Kidney tubule cell (primary cell): ENCODE measurements around the gene SYTL3.
"Not testable (repeated sequence)": the region's sequence is repeated elsewhere in the genome, so short reads cannot be mapped to it uniquely, and the experiment has no call there.

Source experiments
- DNase-seq: peaks from one replicate; pipeline ENCODE4 v3.0.0-alpha.2; 2018; ENCODE audit warnings: low spot score

SYTL3 gene, protein sequence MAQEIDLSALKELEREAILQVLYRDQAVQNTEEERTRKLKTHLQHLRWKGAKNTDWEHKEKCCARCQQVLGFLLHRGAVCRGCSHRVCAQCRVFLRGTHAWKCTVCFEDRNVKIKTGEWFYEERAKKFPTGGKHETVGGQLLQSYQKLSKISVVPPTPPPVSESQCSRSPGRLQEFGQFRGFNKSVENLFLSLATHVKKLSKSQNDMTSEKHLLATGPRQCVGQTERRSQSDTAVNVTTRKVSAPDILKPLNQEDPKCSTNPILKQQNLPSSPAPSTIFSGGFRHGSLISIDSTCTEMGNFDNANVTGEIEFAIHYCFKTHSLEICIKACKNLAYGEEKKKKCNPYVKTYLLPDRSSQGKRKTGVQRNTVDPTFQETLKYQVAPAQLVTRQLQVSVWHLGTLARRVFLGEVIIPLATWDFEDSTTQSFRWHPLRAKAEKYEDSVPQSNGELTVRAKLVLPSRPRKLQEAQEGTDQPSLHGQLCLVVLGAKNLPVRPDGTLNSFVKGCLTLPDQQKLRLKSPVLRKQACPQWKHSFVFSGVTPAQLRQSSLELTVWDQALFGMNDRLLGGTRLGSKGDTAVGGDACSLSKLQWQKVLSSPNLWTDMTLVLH

DNA sequence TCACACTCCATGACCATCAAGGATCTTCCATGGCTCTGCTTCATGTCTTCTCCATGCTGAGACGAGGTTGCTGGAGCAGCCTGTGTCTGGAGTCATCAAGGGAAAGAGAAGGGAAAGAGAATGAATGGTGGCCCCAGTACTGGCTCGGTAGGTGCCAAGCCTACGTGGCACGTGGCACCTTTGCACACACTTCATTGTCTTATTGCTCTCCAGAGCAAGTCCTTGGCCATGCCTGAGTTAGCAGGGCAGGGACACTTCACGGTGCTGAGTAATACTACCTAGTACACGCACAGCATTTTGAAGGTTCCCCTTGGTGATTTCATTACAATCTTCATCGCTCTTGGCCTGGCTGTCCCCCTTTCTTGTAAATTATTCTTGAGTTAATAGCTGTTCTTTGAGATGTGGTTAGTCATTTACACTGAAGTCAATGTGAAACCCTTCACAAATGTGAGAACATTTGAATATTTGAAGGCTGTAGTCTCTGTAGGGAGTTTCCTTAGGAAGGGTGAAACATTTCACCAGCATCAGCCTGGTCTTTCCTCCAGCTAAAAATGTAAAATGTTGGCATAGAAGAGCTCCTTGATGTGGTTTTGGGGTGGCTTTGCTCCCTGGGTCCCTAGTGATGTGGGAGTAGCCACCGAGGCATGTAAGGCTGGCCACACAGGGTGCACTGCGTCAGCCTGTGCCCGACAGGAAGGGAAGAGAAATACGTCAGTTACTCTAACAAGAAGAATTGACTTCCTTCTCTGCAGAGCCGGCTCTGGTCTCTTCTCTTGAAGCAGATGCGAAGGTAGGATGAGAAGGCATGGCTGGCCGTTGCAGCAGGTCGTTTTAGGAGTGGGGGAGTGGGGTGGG, at the start of gene SYTL3:
TSS of gene SYTL3 (plus strand) at position 766 of the 855 bp plus-strand sequence. CDS start 13,215 bp downstream, outside the sequence.
- peak; percentile 99 for DNase-seq

DNA sequence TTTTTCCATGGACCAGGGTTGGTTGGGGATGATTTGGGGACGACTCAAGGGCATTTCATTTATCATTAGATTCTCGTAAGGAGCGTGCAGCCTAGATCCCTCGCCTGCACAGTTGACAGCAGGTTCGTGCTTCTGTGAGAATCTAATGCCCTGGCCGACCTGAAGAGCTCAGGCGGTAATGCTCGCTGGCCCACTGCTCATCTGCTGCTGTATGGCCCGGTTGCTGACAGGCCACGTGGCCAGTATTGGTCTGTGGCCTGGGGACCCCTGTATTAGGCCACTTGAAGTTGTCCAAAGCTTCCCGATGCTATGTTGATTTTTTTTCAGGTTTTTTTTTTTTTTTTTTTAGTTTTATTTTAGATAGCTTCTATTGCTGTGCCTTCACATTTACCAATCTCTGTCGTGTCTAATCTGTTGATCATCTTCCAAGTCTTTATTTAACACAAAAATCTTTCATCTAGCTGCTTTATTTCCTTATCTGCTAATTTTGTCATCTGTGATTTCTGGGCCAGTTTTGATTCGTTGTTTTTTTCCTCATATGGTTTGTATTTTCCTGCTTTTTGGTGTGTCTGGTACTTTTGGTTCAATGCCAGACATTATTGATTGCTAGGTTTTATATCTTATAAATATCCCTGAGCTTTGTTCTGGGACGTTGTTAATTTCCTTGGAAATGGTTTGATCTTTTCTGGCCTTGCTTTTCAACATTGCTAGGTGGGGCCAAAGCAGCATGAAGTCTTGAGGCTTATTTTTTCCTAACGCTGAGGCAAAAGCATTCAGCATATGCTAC, 46.4 kb upstream of the SYTL3 start:
- no peak for DNase-seq

DNA sequence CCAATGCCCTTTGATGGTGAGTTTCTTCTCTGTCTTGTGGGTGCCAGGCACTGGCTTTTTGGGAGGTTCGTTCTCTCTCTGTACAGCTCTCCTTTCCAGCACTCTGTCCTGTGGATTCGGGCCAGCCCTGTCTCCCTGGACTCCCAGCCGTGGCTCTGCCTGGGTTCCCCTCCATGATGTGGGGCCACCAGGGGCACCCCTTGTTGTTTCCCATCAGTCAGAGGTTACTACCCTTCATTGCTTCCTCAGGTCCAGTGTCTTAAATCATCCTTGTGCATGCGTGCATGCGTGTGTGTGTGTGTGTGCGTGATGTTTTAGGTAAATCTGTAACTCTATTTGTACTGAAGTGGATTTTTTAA, 45.8 kb upstream of the SYTL3 start:
- DNase-seq: no peak

DNA sequence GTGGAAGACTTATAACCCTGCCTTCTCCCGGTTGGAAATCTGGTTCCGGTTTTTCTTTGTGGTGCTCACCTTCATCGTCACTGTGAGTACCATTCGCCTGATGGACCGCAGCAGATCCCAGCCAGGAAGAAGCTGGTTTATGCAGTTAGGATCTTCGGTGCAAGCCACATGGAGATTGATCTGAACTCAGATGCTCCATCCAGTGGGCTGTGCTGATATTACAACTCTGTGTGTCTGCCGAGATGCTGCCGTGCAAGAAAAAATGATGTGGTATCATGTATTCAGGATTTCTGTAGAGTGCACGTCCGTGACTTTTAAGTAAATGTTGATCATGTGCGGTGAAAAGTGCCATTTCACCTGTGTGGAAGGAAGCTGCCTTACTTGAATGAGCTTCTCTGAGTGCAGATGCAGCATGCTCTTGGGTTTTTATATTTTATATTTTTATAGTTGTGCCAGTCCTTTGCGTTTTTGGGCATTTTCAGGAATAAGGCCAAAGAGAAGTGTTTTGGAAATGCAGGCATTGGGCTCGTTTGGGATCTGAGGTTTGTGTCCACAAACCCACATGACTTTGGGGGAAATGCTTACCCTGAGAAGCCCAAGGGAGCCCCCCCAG, 44.5 kb upstream of the SYTL3 start:
- peak; percentile 80 for DNase-seq

DNA sequence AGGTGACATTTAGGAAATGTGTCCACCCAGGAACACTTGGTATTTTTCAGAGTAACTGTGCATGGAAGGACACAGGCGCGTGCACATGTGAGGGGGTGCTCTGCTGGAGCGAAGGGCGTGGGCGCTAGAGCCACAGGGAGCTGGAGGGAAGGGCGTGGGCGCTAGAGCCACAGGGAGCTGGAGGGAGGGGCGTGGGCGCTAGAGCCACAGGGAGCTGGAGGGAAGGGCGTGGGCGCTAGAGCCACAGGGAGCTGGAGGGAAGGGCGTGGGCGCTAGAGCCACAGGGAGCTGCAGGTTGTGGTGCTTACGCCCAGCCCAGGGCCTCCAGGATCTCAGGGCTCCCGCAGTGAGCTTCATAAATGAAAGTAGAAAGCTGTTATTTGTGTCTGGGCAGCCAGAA, 43.8 kb upstream of the SYTL3 start:
- not testable (repeated sequence) for DNase-seq

DNA sequence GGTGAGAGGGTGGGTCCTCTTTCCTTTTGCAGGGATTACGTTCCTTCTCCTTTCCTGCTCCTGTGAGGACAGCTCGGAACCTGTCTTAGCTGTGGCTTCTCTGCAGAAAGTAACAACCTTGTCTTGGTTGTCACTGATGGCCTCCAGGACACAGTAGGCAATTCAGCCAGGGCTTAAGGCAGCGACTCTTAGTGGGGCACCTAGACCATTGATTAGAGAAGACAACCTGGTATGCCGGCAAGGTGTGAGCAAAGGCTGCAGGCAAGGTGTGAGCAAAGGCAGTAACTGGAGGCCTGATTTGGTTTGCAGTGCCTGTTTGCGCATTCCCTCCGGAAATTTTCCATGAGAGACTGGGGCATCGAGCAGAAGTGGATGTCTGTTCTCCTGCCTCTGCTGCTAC, 42.9 kb upstream of the SYTL3 start:
- DNase-seq: no peak

DNA sequence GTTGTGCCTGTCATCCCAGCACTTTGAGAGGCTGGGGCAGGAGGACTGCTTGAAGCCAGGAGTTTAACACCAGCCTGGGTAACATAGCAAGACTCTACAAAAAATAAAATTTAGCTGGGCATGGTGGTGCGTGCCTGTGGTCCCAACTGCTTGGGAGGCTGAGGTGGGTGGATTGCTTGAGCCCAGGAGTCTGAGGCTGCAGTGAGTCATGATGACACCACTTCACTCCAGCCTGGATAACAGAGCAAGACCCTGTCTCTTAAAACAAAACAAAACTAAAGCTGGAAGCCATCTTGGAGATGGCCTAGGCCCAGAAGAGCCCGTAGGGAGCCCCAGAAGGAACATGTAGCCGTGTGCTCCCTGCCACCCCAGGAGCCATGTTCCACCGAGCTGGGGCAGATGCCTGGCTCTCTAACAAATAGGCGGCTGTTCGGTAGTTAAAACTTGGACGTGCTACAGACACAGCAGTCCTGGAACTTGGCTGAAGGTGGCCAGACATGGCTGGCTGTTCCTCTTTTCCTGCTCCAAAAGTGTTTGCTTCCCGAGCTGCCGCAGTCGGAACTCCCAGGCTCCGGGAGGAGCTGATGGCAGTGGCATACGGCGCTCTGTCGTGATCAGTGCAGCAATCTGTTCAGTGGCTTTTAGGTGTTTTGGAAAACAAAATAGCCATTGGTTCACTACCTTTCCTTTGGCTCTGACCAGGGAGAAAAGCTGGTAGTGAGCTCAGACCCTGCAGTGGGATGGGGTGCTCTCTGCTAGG, 42.3 kb upstream of the SYTL3 start:
- DNase-seq: no peak

DNA sequence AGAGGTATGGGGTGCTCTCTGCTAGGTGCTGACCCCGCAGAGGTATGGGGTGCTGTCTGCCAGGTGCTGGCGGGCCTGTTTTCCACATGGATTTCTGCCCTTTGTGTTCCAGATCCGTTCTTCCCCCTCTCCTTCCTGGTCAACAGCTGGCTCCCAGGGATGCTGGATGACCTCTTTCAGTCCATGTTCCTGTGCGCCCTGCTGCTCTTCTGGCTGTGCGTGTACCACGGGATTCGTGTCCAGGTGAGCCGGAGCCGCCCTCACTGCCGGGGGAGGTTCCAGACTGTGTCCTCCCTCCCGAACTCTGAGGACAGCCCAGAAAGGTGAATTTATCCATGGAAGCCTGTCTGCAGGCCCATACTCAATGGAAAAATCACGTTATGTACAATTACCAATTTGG, 41.6 kb upstream of the SYTL3 start:
- no peak for DNase-seq

DNA sequence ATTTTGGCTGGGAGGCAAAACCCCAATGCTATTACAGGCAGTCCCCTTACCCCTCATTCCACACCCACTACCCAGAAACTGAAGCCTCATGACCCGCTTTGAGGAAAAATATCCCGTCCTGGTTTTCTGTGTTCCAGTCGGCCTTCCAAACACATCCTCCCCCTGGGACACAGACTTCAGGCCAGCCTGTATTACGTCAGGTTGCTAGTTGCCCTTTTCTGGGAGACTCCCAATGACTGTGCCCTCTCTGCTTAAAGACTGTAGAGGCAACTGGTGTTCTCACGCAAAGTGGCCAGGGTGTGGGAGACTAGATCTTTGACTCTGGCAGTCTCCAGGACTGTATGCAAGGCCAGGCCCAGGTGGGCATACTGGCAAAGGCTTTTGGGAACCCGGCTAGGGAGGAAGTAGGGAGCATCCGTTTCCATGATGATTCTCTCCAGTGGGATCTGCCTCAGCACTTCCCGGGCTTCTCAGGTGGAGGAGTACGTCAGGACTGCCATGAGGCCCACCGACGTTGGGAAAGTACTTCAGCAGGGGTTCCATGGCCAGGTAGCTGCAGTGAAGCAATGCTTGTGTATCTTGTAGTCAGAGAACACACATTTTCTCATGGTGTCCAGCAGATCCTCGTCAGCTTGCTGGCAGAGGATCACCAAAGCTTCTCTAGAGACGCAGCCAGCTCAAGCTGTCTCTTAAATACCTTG, 40.2 kb upstream of the SYTL3 start:
- no peak for DNase-seq

DNA sequence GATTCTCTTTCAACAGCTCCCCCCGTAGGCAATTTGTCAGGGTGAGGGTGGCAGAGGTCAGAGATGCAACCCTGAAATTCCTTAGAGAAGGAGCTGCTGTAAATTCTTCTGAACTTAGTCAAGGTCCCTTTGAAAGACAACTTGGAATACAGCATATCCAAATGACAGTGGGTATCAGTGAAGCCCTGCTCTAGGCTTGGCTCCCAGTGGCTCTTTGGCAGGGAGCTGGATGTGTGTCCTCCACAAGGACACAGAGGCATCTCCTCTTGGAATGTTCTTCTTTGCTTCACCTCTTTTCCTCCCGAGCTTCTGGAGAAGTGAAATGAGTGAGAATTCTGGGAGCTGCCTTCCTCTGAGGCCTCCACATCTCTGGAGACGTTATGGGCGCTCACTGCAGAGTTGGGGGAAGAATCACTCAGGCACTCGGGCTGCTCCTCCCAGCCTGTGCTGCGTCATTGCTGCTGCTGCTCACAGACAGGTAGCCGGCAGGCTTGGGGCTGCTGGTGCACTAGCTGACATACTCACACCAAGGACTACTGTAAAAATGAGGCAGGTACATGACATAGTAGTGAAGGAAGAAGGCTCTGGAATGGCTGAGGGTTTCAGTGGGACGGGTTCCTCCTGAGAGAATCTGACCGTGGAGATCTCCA, 39.4 kb upstream of the SYTL3 start:
- DNase-seq: no peak

DNA sequence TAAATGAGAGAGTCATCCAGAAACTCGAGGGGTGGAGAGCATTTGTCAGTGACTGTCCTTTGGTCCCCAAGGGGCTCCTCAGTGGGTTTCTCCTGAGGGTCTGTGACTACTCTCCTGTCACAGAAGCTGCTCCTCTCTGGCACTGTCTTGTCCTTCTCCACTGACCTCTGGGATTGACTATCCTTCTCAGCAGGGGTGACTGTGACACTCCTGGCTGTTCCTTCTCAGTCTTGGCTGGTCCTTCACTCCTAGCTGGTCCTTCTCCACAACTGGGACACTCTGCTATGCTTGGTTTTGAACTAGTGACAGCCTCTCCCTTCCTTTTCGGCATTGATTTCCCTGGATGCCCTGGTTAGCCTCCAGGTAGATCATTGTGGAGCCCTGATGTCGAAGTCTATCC, 38.8 kb upstream of the SYTL3 start:
- DNase-seq: no peak

DNA sequence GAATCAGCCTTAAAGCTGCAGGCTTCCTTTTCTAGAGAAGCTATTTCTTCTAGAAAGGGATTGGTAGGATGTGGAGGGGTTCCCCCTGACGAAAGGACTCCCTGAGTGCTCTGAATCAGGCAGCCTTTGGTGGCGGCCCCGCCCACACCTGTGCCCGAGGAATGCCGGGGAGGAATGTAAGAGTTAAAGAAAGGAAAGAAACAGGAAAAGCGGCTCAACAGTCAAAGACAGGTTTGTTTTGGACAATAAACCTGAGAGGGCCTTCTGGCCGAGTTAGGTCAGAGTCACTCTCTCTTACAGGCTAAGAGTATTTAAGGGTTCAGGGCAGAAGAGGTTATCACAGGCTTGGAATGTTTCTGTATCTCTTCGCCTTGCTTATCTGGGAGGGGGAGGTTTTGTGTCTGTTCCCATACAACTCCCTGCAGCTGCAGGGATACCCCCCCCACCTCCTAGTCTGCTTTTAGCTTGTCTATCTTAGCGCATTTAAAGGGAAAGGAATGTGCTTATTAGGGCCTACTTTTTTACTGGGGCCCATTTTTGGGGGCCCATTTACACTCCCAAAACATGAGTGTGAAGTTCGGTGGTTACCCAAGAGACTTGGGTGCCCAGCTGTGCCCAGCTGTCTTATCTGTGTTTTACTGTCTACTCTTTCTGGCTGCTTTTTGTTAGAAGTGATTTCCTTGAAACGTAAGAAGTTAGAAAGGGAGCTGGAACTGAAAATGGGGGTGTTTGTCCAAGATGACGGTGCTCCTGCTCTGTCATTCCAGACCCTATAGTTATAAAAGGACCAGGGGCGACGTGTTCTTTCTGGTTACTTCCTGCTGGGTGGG, 38.1 kb upstream of the SYTL3 start:
- peak; percentile 66 for DNase-seq

DNA sequence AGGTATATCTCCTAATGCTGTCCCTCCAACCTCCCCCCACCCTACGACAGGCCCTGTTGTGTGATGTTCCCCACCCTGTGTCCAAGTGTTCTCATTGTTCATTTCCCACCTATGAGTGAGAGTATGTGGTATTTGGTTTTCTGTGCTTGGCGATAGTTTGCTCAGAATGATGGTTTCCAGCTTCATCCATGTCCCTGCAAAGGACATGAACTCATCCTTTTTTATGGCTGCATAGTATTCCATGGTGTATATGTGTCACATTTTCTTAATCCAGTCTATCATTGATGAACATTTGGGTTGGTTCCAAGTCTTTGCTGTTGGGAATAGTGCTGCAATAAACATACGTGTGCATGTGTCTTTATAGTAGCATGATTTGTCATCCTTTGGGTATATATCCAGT, 35.2 kb upstream of the SYTL3 start:
- not testable (repeated sequence) for DNase-seq

DNA sequence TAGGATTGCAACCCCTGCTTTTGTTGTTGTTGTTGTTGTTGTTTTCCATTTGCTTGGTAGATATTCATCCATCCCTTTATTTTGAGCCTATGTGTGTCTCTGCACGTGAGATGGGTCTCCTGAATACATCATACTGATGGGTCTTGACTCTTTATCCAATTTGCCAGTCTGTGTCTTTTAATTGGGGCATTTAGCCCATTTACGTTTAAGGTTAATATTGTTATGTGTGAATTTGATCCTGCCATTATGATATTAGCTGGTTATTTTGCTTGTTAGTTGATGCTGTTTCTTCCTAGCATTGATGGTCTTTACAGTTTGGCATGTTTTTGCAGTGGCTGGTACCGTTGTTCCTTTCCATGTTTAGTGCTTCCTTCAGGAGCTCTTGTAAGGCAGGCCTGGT, 31.6 kb upstream of the SYTL3 start:
- not testable (repeated sequence) for DNase-seq

DNA sequence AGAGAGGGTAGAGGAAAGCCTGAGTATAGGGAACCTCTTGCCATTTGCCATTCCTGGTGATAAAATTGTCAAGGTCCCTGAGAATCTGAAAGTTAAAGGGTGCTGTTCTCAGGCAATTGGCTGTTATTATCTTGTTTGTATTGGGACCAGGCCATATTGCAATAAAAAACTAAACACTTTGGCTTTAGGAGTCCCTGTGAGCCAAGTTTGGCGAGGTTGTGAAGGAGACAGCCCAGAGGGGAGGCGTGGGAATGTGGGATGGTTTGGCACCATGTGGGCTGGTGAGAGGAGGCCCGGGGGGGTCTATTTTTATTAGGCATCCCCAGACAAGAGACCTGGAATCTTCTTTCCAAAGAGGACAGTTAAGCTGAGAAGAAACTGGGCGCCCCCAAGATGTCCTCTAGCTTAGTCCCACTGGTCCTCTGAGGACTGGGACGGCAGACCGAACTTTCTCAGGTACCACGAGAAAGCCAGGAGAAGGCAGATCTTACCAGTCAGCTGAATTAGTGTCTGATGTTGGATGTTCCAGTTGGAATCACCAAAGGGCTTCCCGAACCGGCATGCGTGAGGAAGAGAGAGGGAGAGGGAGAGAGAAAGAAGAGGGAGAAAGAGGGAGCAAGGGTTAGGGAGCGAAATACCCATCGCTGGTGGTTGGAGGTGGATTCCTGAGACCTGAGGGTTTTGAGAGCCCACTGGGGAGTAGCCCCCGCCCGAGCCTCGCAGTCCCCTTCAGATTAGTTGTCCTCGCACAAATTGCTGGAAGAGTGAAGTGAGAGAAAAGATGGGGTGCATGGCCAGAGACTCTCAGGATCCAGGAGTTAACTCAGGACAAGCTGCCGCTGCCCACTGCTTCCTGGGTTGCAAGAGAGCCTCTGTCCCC, 29.7 kb upstream of the SYTL3 start:
- DNase-seq: no peak

DNA sequence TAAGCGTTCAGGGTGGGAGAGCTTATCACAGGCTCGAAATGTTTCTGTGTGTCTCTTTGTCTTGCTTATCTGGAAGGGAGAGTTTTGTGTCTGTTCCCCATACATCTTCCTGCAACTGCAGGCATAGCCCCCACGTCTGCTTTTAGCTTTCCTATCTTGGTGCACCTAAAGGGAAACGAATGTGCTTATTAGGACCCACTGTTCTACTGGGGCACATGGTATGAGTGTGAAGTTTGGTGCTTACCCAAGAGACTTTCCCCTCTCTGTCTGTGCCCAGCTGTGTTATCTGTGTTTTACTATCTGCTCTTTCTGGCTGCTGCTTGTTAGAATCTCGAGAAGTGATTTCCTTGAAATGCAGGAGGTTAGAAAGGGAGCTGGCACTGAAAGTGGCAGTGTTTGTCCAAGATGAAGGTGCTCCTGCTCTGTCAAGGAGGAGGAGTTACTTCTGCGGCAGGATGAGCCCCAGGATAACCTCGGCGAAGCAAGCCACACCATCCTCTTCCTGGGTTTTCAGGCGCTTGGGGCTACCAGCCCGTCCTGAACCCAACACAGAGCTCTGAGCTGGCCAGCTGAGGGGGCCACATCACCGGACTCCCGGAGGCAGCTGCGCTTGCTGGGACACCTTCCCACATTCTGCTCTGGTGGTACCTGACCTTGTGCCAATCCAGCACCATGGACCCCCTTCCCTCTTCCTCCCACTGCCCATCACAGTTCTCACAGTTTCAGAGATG, 28.7 kb upstream of the SYTL3 start:
- no peak for DNase-seq
